ENCODE data around the gene FBXW7.

Gene FBXW7

GRCh38 chr4:152437561-152437960 lies 98.3 kb downstream of the FBXW7 start:
- no peak overlapping the region for H3K4me3 ChIP-seq (ENCODE audit: low read depth, low read length)
- TF ChIP-seq POLR2A (IDR thresholded peaks at IDR 0.05; ENCODE audit: extremely low read depth, insufficient read length) (no peak), CTCF (IDR thresholded peaks at IDR 0.05; ENCODE audit: low read depth, low read length) (no peak), MAX (IDR thresholded peaks at IDR 0.05; ENCODE audit: low read depth, low read length) (no peak), MYC (IDR thresholded peaks at IDR 0.05; ENCODE audit: low read depth, low read length) (no peak)
- no peak for DNase-seq (ENCODE audit: low read depth)

GRCh38 chr4:152436384-152436783 lies 99.5 kb downstream of the FBXW7 start:
- no peak overlapping the region for H3K4me3 ChIP-seq (ENCODE audit: low read depth, low read length)
- TF ChIP-seq MAX (IDR thresholded peaks at IDR 0.05; ENCODE audit: low read depth, low read length) (no peak), CTCF (IDR thresholded peaks at IDR 0.05; ENCODE audit: low read depth, low read length) (peak; percentile 5), MYC (IDR thresholded peaks at IDR 0.05; ENCODE audit: low read depth, low read length) (no peak), POLR2A (IDR thresholded peaks at IDR 0.05; ENCODE audit: extremely low read depth, insufficient read length) (no peak)
- DNase-seq (ENCODE audit: low read depth) = no peak

- no peak overlapping the region for H3K4me3 ChIP-seq (ENCODE audit: low read depth, low read length)
- peak; percentile 9 for DNase-seq (ENCODE audit: low read depth)
- TF ChIP-seq MYC (IDR thresholded peaks at IDR 0.05; ENCODE audit: low read depth, low read length) = no peak
- TF ChIP-seq MAX (IDR thresholded peaks at IDR 0.05; ENCODE audit: low read depth, low read length) = no peak
Observed at GRCh38 chr4:152434011-152434410, 101.9 kb downstream of the FBXW7 start.

GRCh38 chr4:152431784-152432183 lies 104.1 kb downstream of the FBXW7 start:
- TF ChIP-seq MAX (IDR thresholded peaks at IDR 0.05; ENCODE audit: low read depth, low read length) (no peak), CTCF (IDR thresholded peaks at IDR 0.05; ENCODE audit: low read depth, low read length) (no peak), POLR2A (IDR thresholded peaks at IDR 0.05; ENCODE audit: extremely low read depth, insufficient read length) (no peak), MYC (IDR thresholded peaks at IDR 0.05; ENCODE audit: low read depth, low read length) (no peak)
- H3K4me3 ChIP-seq (ENCODE audit: low read depth, low read length) = no peak overlapping the region
- no peak for DNase-seq (ENCODE audit: low read depth)

GRCh38 chr4:152431291-152431690 lies 104.6 kb downstream of the FBXW7 start:
- TF ChIP-seq CTCF (IDR thresholded peaks at IDR 0.05; ENCODE audit: low read depth, low read length) = no peak
- TF ChIP-seq MAX (IDR thresholded peaks at IDR 0.05; ENCODE audit: low read depth, low read length) = no peak
- DNase-seq (ENCODE audit: low read depth) = no peak
- no peak overlapping the region for H3K4me3 ChIP-seq (ENCODE audit: low read depth, low read length)

- H3K4me3 ChIP-seq (ENCODE audit: low read depth, low read length) = no peak overlapping the region
- TF ChIP-seq POLR2A (IDR thresholded peaks at IDR 0.05; ENCODE audit: extremely low read depth, insufficient read length) = no peak
- TF ChIP-seq MYC (IDR thresholded peaks at IDR 0.05; ENCODE audit: low read depth, low read length) = no peak
- TF ChIP-seq MAX (IDR thresholded peaks at IDR 0.05; ENCODE audit: low read depth, low read length) = no peak
- no peak for TF ChIP-seq CTCF (IDR thresholded peaks at IDR 0.05; ENCODE audit: low read depth, low read length)
- DNase-seq (ENCODE audit: low read depth) = no peak
Observed at GRCh38 chr4:152430507-152430906, 105.4 kb downstream of the FBXW7 start.

Measured in NB4 (cell line).